Measurements from ENCODE around the gene MCF2L.

- TF ChIP-seq POLR2A (IDR thresholded peaks at IDR 0.05) (no peak), CTCF (IDR thresholded peaks at IDR 0.05) (no peak)
Measured at GRCh38 chr13:112967686-112968379, 1.2 kb upstream of the MCF2L start.
